ENCODE measurements around the gene APBB2.

DNA sequence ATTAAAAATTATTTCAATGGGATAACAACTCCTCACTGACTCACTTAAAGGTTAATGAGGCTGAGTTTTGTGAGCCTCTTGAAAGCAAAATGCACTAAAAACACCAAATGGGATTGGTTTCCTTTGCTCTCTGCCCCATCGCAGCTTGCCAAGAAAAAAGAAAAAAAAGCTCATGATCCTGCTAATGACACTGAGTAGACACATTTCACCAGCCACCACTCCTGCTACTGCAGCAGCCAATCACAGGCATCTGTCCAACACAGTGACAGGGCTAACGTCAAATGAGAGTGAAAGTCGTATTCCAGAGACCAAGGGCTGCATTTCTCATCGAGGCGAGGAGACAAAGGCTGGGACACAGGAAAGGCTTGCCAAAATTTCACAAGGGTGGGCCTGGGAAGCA is 5.2 kb downstream of the APBB2 start:
- TF ChIP-seq, protein P1, sequence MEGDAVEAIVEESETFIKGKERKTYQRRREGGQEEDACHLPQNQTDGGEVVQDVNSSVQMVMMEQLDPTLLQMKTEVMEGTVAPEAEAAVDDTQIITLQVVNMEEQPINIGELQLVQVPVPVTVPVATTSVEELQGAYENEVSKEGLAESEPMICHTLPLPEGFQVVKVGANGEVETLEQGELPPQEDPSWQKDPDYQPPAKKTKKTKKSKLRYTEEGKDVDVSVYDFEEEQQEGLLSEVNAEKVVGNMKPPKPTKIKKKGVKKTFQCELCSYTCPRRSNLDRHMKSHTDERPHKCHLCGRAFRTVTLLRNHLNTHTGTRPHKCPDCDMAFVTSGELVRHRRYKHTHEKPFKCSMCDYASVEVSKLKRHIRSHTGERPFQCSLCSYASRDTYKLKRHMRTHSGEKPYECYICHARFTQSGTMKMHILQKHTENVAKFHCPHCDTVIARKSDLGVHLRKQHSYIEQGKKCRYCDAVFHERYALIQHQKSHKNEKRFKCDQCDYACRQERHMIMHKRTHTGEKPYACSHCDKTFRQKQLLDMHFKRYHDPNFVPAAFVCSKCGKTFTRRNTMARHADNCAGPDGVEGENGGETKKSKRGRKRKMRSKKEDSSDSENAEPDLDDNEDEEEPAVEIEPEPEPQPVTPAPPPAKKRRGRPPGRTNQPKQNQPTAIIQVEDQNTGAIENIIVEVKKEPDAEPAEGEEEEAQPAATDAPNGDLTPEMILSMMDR (IDR thresholded peaks at IDR 0.05; ENCODE audit: low read depth, low read length) = no peak
- TF ChIP-seq, protein P2, sequence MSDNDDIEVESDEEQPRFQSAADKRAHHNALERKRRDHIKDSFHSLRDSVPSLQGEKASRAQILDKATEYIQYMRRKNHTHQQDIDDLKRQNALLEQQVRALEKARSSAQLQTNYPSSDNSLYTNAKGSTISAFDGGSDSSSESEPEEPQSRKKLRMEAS (IDR thresholded peaks at IDR 0.05; ENCODE audit: low read depth, low read length) = no peak
- no peak for TF ChIP-seq POLR2A (IDR thresholded peaks at IDR 0.05; ENCODE audit: extremely low read depth, insufficient read length)

Data from NB4 (cell line).